C1 segment of cervical spinal cord (tissue), 14 donors: ENCODE data around the gene ZMYND11.

Experiments used
- DNase-seq, 14 donors: peaks; one replicate each; lab custom pipeline; 2025; lab: John Stamatoyannopoulos, UW

Gene ZMYND11

DNA sequence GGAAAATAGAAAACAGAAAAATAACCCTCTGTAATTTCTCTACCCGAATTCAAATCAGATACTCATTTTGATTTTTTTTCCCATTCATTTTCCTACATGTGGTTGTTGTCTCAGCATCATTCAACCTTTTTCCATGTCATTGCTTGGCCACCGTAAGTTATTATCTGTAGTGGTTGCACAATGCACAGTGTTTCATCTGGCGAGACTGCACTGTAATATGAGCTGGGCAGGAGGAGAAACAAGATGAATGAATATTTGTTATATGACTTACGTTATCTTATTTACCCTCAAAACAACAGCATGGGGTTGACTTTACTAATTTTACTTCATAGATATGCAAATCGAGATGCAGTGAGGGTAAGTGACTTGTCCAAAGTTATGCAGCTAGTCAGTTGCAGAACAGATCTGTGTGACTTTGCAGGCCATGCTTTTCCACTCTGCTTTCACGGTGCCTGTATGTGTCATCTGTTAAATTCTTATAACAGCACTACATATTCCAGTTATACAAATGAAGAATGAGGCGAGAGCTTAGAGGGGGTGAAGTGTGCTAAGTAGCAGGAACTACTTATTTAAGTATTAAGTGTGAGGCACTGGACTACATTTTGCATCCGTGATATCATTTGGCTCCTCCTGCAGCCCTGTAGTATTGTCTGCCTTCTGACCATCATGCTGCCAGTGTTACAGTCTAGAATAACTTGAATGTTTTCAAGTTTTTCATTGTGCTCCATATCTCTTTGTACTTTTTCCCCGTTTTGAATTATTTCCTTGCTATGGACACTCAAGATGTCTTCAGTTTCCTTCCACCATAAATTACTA, 56.7 kb downstream of the ZMYND11 start:
- no peak for DNase-seq

DNA sequence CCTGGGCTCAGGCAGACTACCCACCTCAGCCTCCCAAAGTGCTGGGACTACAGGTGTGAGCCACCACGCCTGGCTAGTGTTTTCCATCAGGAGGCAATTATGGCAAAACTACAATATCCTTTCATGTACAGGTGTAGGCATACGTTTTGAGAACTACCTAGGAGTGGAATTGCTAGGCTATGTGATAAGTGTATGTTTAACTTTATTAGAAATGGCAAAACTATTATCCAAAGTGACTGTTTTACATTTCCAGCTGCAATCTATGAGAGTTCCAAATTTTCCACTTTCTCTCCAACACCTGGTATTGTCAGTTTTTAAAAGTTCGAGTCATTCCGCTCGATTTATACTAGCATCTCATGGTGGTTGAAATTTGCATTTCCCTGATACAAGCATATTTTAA, 59.0 kb downstream of the ZMYND11 start:
- DNase-seq: no peak

DNA sequence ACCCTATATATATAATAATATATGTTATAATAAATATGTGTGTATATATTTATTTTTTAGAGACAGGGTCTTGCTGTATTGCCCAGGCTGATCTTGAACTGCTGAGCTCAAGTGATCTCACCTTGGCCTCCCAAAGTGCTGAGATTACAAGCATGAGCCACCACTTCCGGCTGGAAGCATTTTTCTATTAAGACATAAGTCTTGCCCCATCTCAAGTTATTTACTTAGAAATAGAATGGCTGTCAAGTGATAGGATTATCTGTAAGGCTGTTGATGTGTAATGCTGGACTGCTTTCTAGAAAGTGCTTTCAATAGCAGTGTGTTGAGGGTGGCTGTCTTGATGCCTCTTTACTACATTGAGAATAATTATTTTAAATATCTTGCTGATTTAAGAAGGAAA, 65.2 kb downstream of the ZMYND11 start:
- no peak for DNase-seq

DNA sequence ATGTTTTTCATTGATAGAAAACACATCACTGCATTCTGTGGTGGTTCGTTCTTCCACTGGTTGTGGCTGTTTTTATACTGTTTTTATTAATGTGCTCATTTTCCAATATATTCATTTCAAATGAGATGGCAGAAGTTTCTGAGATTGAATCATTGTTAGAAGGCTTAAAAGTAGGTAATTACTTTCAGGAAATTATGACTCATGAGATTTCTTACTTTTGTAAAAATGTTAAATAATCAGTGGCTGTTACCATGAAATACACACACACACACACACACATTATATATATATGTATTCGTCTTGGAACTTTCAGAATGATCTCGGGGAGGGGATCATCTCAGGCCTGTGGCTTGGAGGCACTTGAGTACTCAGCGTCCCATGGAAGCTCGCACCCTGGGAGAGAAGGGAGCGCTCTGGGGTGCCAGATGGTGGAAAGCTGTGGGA, 66.1 kb downstream of the ZMYND11 start:
- no peak for DNase-seq

DNA sequence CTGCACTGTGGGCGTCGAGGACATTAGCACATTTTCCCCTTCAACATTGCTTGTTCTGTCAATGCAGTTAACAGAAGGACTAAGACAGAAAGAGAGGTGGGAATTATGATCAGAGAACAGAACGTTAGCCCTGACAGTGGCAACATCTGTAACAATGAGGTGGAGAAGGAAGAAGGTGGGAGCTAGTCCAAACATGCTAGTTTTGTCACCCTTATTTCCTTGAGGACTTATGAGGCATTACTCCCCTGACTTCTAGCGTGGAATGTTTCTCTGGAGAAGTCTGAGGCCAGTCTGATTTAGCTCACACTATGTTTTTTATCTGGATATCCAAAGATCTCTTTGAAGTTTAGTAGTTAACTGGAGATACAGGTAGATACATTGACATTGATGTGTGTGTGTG, 73.4 kb downstream of the ZMYND11 start:
- no peak for DNase-seq

DNA sequence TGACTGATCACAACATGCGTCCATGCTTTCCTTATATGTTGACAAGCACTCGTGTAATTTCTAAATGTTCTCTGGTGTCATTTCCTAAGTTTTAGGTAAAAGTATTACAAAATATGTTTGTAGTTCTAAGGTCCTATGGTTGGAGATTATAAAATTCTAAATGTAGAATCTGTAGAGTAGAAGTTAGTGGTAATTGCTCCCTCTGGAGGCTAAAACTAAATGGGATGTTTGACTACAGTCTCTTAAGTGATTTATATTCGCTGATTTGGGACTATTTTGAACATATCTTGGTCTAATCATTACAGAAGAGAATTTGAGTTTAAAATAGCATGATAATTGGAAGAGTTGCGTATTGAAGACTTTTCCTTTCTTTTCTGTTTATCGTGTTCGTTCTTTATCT, 74.1 kb downstream of the ZMYND11 start:
- DNase-seq: no peak

DNA sequence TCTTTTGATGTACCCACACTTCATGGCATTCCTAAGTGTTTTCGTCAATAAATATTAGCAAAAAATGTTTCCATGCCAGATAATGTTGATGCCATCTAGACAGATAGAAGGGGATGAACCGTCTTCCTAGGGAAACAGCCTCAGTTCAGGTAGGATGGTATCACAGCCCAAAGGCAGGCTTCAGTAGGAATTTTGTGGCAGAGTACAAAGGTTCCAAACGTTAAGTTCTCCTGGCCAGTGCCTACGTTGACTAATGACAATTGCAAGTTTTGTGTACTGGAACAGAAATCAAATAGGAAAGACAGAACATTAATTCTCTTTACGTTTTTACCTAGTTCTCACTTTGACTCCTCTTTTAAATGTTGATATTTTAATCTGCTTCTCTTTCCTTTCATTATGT, 75.0 kb downstream of the ZMYND11 start:
- no peak for DNase-seq

- DNase-seq: no peak
These were observed 80.2 kb downstream of the ZMYND11 start for GRCh38 chr10:215444-215843.

- no peak for DNase-seq
These were observed 83.5 kb downstream of the ZMYND11 start for GRCh38 chr10:218798-219197.

DNA sequence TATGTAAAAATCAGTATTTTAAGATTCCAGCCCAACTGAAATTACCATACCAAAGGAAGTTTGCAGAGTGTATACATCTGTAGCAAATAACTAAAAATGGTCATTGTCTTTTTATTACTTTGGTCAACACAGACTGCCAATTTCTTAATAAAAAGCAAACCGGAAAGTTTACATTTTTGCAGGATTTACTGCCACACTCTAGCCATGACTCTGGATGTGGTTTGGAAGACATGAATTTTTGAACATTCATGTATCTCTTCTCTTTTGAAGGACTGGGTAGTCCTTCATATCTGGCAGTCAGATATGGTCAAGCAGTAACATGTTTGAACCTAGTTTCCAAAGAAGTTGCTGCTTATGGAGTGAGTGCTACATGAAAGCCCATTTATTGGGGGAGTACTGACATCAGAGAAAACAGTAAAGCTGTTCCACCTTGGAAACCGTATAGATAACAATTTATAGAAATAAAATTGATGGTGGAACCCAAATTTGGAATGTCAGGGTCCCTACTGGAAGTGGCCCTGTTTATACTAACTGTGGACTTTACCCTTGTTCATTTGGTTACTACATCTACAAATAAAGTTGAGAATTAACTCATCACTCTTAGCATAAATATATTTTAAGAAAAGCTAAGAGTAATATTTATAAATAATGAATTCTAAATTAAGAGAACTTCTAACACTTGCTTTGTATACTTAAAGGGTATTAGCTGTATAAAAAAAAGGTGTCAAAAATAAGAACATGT, 84.6 kb downstream of the ZMYND11 start:
- no peak for DNase-seq

- no peak for DNase-seq
These were observed 89.3 kb downstream of the ZMYND11 start for GRCh38 chr10:224571-224970.

DNA sequence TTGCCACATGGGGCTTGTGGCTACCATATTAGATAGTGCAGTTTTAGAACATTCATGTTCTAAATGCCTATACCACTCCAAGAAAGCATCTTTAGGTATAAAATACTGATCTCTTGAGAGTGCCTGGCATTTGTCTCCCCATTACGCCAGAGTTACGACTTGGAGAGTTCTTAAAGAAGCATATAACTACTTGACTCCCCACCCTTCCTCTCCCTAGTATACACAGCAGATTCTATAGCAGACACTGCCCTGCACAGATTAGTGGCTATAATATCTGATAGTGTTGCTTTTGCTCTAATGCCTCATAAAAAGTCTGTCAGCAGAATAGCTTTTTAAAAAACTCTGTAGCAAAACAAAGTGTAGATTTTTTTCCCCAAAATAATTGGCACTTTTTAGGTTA, 90.8 kb downstream of the ZMYND11 start:
- DNase-seq: no peak

GRCh38 chr10:227014-227413, 91.8 kb downstream of the ZMYND11 start:
- no peak for DNase-seq

DNA sequence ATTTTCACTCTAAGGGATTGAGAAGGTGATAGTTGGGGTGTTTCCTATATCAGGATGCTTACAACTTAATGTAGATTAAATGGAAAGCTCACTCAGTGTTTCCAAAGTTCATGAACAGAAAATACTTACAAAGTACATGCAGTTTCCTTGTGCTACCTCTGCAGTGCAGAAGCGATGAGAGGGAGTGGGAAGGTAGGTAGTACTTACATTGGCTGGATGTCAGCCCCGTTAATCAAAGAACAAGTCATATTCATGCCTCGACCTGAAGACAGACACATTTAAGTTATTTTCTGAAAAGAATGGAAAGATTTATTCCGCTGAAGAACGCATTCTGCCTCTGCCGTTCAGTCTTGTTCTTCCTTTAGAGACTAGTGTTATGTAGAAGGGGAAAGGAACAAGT, 93.1 kb downstream of the ZMYND11 start:
- DNase-seq: no peak

GRCh38 chr10:230758-231157, 95.5 kb downstream of the ZMYND11 start:
- DNase-seq: no peak

DNA sequence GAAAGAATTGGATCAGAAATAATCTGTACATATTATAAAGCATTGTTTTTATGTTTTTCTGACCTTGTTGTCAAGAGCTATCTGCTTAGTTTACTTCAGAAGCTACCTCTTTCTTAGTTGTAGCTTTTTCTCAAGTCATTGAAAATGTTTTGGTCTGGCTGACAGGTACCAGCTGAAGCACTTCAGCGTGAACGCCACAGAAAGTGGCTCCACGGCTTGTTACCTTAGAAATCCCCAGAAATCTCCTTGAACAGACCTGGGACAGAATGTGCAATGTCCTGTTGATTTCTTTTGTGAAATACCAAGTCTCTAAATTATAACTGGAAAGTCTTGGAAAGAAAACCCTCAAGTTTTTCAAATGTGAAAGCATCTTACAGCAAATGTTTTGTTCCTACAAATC, 96.8 kb downstream of the ZMYND11 start:
- DNase-seq: no peak

GRCh38 chr10:232878-233277, 97.6 kb downstream of the ZMYND11 start:
- no peak for DNase-seq

DNA sequence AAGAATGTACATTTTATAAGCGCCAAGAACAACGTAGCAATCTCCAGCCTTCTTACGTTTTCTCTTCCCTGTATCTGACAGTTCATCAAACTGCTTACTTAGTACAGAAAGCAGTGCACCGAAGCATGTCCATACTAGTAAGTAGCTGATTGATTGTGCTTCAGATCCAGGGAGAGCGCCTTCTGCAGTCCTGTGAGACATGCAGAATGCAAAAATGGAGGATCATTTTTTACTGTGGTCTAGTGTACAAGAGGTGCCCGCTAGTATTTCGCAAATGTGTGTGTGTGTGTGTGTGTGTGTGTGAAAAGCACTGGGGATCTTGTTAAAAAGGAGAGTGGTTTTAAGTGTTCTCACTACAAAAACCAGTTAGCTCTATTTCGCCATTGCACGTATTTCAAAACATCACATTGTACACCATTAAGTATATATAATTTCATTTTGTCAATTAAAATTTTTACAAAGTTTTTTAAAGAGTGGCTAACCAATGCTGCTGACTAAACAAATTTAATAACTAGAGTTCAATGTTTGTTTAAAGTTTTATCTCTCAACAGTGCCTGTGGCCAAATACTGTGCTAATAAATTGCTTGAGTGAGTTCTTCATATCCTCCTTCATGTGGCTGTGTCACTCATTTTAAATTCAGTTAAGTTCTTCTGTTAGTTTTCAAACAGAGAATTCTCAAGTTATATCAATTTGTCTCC, 99.6 kb downstream of the ZMYND11 start:
- DNase-seq: no peak

GRCh38 chr10:235915-236314, 100.7 kb downstream of the ZMYND11 start:
- DNase-seq: no peak

DNA sequence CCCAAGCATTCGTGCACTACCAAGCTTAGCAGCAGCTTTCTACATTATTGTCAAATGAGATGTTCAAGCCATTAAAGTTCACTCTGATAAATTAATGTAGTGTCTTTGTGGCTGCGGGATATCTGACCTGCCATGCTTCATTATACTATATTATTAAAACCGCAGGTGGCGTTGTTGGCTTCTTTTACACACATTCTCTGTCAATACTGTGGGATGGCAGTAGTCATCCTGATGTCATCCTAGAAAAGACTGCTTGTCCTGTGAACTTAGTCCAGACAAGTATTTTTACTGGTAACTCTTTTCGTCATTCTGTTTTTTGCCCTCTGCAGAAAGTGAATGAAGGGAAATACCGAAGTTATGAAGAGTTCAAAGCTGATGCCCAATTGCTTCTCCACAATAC, 103.9 kb downstream of the ZMYND11 start:
- no peak for DNase-seq

DNA sequence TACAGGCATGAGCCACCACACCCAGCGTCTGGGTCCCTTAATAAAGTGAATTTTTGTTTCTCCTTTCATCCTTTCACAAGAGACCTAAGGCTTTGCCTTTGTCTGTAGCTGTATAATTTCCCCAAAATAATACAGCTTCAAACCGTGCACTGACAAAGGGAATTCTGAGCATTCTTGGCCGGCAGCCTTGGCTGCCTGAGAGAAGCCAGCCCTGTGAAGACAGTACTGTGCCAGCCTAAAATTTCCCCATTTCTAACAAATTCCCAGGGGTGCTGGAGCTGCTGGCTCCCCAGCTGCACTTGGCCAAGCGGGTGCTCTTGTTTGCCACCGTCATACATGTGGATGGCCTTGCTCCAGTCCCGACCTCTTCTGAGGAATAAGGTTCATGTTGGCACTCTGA, 106.2 kb downstream of the ZMYND11 start:
- DNase-seq: peak in 5 of 14 donors; percentile 5 to 40 (median 16)

DNA sequence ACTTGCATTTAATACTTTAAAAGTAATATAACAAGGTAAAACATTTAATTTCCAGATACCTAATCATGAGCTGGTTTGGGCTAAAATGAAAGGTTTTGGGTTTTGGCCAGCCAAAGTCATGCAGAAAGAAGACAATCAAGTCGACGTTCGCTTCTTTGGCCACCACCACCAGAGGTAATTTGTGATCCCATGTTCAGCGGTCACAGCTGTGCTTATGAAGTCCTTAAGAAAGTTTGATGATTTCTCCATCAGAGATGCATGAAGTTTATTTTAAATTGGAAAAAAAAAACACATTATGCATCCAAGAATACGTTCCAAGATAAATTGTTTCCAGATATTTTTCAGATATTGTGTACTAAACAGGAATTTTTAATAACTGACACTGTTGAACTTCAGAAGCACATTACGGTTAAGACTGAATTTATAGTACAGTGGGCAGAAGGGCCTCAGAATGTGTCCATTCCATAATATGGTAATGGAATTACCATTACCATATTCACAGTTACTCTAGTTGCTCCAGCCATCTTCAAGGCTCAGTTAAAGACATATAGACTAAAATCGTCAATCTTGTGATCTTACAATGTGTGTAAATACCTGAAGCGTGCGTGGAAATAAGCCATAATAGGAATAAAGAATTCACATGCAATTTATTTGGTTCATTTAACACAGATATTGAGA, 106.8 kb downstream of the ZMYND11 start:
- no peak for DNase-seq
